Neural progenitor cell (in vitro differentiated cells): ENCODE measurements around the gene CAND2.

ENCODE experiments used
- EZH2 ChIP-seq: fragments of 200-600 bp; sonication (generic); IDR thresholded peaks from 2 replicates; pipeline ENCODE4 v1.6.1; 2017; ENCODE audit warnings: antibody characterized with exemption, mild to moderate bottlenecking, moderate library complexity
- EZH2phosphoT487 ChIP-seq: fragments of 200-600 bp; sonication (generic); IDR thresholded peaks from 2 replicates; pipeline ENCODE4 v1.6.1; 2017; ENCODE audit warnings: antibody characterized with exemption
- TF ChIP-seq, protein P1 (sequence below): fragments of 200-600 bp; sonication (generic); IDR thresholded peaks from 2 replicates; pipeline ENCODE4 v1.5.1; 2017; ENCODE audit warnings: antibody characterized with exemption, mild to moderate bottlenecking

GRCh38 chr3:12833222-12834161, 37.0 kb downstream of the CAND2 start:
- TF ChIP-seq, protein P1, sequence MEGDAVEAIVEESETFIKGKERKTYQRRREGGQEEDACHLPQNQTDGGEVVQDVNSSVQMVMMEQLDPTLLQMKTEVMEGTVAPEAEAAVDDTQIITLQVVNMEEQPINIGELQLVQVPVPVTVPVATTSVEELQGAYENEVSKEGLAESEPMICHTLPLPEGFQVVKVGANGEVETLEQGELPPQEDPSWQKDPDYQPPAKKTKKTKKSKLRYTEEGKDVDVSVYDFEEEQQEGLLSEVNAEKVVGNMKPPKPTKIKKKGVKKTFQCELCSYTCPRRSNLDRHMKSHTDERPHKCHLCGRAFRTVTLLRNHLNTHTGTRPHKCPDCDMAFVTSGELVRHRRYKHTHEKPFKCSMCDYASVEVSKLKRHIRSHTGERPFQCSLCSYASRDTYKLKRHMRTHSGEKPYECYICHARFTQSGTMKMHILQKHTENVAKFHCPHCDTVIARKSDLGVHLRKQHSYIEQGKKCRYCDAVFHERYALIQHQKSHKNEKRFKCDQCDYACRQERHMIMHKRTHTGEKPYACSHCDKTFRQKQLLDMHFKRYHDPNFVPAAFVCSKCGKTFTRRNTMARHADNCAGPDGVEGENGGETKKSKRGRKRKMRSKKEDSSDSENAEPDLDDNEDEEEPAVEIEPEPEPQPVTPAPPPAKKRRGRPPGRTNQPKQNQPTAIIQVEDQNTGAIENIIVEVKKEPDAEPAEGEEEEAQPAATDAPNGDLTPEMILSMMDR: no peak
- TF ChIP-seq EZH2phosphoT487 (no peak), EZH2 (no peak)
